ENCODE data around the gene BCORL1. TPM values are rescaled to one million over a fixed set of nuclear protein-coding genes. Genes with fewer than 3 reads are reported as not detected.

BCORL1 gene
- total and polyA plus RNA-seq, 2 donors (not counting 1 experiment from before 2014, with no cell fraction given), result 1.9 to 14.3 TPM

GRCh38 chrX:130049821-130050220 lies 67.4 kb downstream of the BCORL1 start:
- Mint-ChIP-seq H3K27me3 (no peaks in the 10 kb centered on the region), H3K4me1 (no peaks in the 10 kb centered on the region), H3K9me3 (ENCODE audit: insufficient read depth) (no peaks in the 10 kb centered on the region), H3K4me3 (no peak overlapping the region), H3K27ac (no peak overlapping the region)
- H3K36me3 ChIP-seq (replicated peaks in 1 of 2; ENCODE audit: control extremely low read depth in 1 of 2, control insufficient read depth in 1 of 2, extremely low read depth in 1 of 2, insufficient read depth in 2 of 2, low read length in 1 of 2), result peaks cover 0 to 23% of the 10 kb centered on the region in 2 experiments
- TF ChIP-seq CTCF (IDR thresholded peaks at IDR 0.05), result no peak
- no peak for TF ChIP-seq EZH2 (IDR thresholded peaks at IDR 0.05; ENCODE audit: borderline replicate concordance, insufficient read depth, low read depth, low read length, poor library complexity, severe bottlenecking)
- ChIA-PET CTCF (interaction anchor here (0.7 kb wide), 2 partner anchors 16 to 440 kb away, joined by 3 to 7 read pairs; no protein-coding TSS in a partner anchor), POLR2A (no interaction called here)
- H3K79me2 ChIP-seq (ENCODE audit: control insufficient read depth, insufficient read depth, low read length), result no peaks in the 10 kb centered on the region
- DNase-seq (no peak), ATAC-seq (ENCODE audit: low read depth) (no peak)
- no peak overlapping the region for H3K9ac ChIP-seq (ENCODE audit: low read length)
- no peaks in the 10 kb centered on the region for H3K4me1 ChIP-seq (ENCODE audit: control insufficient read depth in 2 of 2, insufficient read depth in 2 of 2, low read length in 2 of 2)
- H3K27ac ChIP-seq (ENCODE audit: low read length in 2 of 2), result no peak overlapping the region
- H2AFZ ChIP-seq (ENCODE audit: insufficient read depth, low read depth, low read length, poor library complexity, severe bottlenecking), result no peak overlapping the region
- H3K9me3 ChIP-seq (ENCODE audit: control extremely low read depth in 1 of 3, control insufficient read depth in 2 of 3, insufficient read depth in 1 of 3, low read length in 2 of 3), result no peaks in the 10 kb centered on the region
- no peaks in the 10 kb centered on the region for H4K20me1 ChIP-seq (ENCODE audit: control insufficient read depth, insufficient read depth, low read length, poor library complexity, severe bottlenecking)
- WGBS (ENCODE audit: insufficient coverage), result 100% methylated on average over 4 of the region's 8 CpGs
- no peak overlapping the region for H3K4me2 ChIP-seq (replicated peaks; ENCODE audit: low read depth, low read length, poor library complexity, severe bottlenecking)
- H3K27me3 ChIP-seq (replicated peaks in 1 of 4; ENCODE audit: control extremely low read depth in 1 of 4, control insufficient read depth in 3 of 4, insufficient read depth in 4 of 4, low read length in 3 of 4), result no peaks in the 10 kb centered on the region
- no peak overlapping the region for H3K4me3 ChIP-seq (ENCODE audit: control extremely low read depth in 1 of 5, extremely low read depth in 1 of 5, insufficient read depth in 1 of 5, low read depth in 2 of 5, low read length in 4 of 5)
- intact Hi-C loops (cut with micrococcal nuclease), result no loop called here

- H3K9ac ChIP-seq (ENCODE audit: low read length), result no peak overlapping the region
Observed at GRCh38 chrX:130051176-130051845, 68.9 kb downstream of the BCORL1 start.

More at GRCh38 chrX:130051176-130051845, 68.9 kb downstream of the BCORL1 start:
- Mint-ChIP-seq H3K27me3 (no peaks in the 10 kb centered on the region), H3K4me3 (no peak overlapping the region), H3K4me1 (no peaks in the 10 kb centered on the region), H3K9me3 (ENCODE audit: insufficient read depth) (no peaks in the 10 kb centered on the region), H3K27ac (no peak overlapping the region)
- H3K27ac ChIP-seq (ENCODE audit: low read length in 2 of 2), result no peak overlapping the region
- H3K79me2 ChIP-seq (ENCODE audit: control insufficient read depth, insufficient read depth, low read length), result no peaks in the 10 kb centered on the region
- H3K27me3 ChIP-seq (replicated peaks in 1 of 4; ENCODE audit: control extremely low read depth in 1 of 4, control insufficient read depth in 3 of 4, insufficient read depth in 4 of 4, low read length in 3 of 4), result no peaks in the 10 kb centered on the region
- no peak for ATAC-seq (ENCODE audit: low read depth)
- no peaks in the 10 kb centered on the region for H3K9me3 ChIP-seq (ENCODE audit: control extremely low read depth in 1 of 3, control insufficient read depth in 2 of 3, insufficient read depth in 1 of 3, low read length in 2 of 3)
- POLR2A ChIA-PET, result no interaction called here
- H3K4me1 ChIP-seq (ENCODE audit: control insufficient read depth in 2 of 2, insufficient read depth in 2 of 2, low read length in 2 of 2), result no peaks in the 10 kb centered on the region
- CTCF ChIA-PET, result interaction anchor here (0.6 to 1.0 kb wide), 2 partner anchors 9 to 448 kb away, joined by 4 to 5 read pairs; no protein-coding TSS in a partner anchor
- no peaks in the 10 kb centered on the region for H4K20me1 ChIP-seq (ENCODE audit: control insufficient read depth, insufficient read depth, low read length, poor library complexity, severe bottlenecking)
- intact Hi-C loops (cut with micrococcal nuclease), result no loop called here
- TF ChIP-seq CTCF (IDR thresholded peaks at IDR 0.05) (no peak), EZH2 (IDR thresholded peaks at IDR 0.05; ENCODE audit: borderline replicate concordance, insufficient read depth, low read depth, low read length, poor library complexity, severe bottlenecking) (no peak)
- WGBS (ENCODE audit: insufficient coverage), result 100% methylated on average over 3 of the region's 12 CpGs
- no peak overlapping the region for H2AFZ ChIP-seq (ENCODE audit: insufficient read depth, low read depth, low read length, poor library complexity, severe bottlenecking)
- no peak overlapping the region for H3K4me2 ChIP-seq (replicated peaks; ENCODE audit: low read depth, low read length, poor library complexity, severe bottlenecking)
- H3K4me3 ChIP-seq (ENCODE audit: control extremely low read depth in 1 of 5, extremely low read depth in 1 of 5, insufficient read depth in 1 of 5, low read depth in 2 of 5, low read length in 4 of 5), result no peak overlapping the region
- no peak for DNase-seq
- H3K36me3 ChIP-seq (replicated peaks in 1 of 2; ENCODE audit: control extremely low read depth in 1 of 2, control insufficient read depth in 1 of 2, extremely low read depth in 1 of 2, insufficient read depth in 2 of 2, low read length in 1 of 2), result peaks cover 0 to 19% of the 10 kb centered on the region in 2 experiments

Data from B cell (primary cell).